Thoracic aorta (tissue), 2 donors: Measurements from ENCODE around the gene VWA2. TPM values are rescaled to one million over a fixed set of nuclear protein-coding genes. Genes with fewer than 3 reads are reported as not detected.

Source experiments
- ATAC-seq: fragments of 150-250 bp; one replicate; pipeline ENCODE4 v1.8.0; 2017; ENCODE audit warnings: low read depth; ENCODE audit not compliant: insufficient number of reproducible peaks, low FRiP score
- DNase-seq: peaks from one replicate; pipeline ENCODE4 v3.0.0-alpha.2; 2020; ENCODE audit warnings: low spot score
- H3K27ac ChIP-seq, 2 donors: fragments of 200-600 bp; sonication (generic); 1 replicate in 1 of 2; 2 replicates in 1 of 2; pipeline ENCODE4 v1.5.1; 2016; ENCODE audit warnings: mild to moderate bottlenecking in 2 of 2, moderate library complexity in 2 of 2
- H3K27me3 ChIP-seq: fragments of 200-600 bp; sonication (generic); replicated peaks from 2 replicates; pipeline ENCODE4 v1.6.0; 2016; ENCODE audit warnings: mild to moderate bottlenecking; ENCODE audit not compliant: insufficient read depth
- H3K36me3 ChIP-seq: fragments of 200-600 bp; sonication (generic); one replicate; pipeline ENCODE4 v1.5.1; 2016
- H3K4me1 ChIP-seq, 2 donors: fragments of 200-600 bp; sonication (generic); 1 replicate in 1 of 2; 2 replicates in 1 of 2; pipeline versions ENCODE4 v1.5.1 to v1.6.0; 2016; ENCODE audit warnings: low read depth in 2 of 2, mild to moderate bottlenecking in 1 of 2; ENCODE audit not compliant: control insufficient read depth in 1 of 2
- H3K4me3 ChIP-seq: fragments of 200-600 bp; sonication (generic); 2 replicates; pipeline ENCODE4 v1.5.1; 2016; ENCODE audit warnings: mild to moderate bottlenecking
- H3K9me3 ChIP-seq: fragments of 200-600 bp; sonication (generic); 2 replicates; pipeline ENCODE4 v1.5.1; 2016
- total RNA-seq, 2 donors: library from RNA; depleted of rRNA; stranded (reverse); fragments of >200 nt; gene quantifications; one replicate each; pipeline versions ENCODE4 v1.1.0 to v1.2.3, GENCODE V29; 2016
- TF ChIP-seq, protein P1 (sequence below): fragments of 200-600 bp; sonication (generic); IDR thresholded peaks from one replicate; pipeline ENCODE4 v1.5.1; 2019; ENCODE audit warnings: antibody characterized with exemption

Gene VWA2
- total RNA-seq, 2 donors from 2014 or later: 0.28 TPM; not detected in 1

DNA sequence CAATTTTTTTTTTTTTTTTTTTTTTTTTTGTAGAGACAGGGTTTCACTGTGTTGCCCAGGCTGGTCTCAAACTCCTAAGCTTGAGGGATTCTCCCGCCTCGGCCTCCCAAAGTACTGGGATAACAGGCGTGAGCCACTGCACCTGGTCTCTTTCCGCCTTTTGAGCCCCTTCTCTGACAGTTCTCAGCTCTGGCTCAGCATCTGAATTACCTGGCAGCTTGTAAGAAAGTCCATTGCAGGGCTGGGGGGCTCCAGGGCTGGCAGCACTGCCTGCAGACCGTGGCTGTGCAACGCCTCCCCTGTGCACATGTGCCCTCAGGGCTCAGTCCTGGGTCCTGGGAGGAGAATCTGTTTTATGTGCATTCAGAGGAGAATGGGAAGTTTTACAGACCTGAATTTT lies 37.6 kb downstream of the VWA2 start:
- ATAC-seq: no peak
- H3K36me3 ChIP-seq: no peaks in the 10 kb centered on the region
- DNase-seq: no peak
- no peaks in the 10 kb centered on the region for H3K27me3 ChIP-seq
- no peak overlapping the region for H3K4me3 ChIP-seq
- no peak overlapping the region for H3K27ac ChIP-seq
- H3K4me1 ChIP-seq: peaks cover 0 to 5% of the 10 kb centered on the region in 2 donors
- TF ChIP-seq, protein P1, sequence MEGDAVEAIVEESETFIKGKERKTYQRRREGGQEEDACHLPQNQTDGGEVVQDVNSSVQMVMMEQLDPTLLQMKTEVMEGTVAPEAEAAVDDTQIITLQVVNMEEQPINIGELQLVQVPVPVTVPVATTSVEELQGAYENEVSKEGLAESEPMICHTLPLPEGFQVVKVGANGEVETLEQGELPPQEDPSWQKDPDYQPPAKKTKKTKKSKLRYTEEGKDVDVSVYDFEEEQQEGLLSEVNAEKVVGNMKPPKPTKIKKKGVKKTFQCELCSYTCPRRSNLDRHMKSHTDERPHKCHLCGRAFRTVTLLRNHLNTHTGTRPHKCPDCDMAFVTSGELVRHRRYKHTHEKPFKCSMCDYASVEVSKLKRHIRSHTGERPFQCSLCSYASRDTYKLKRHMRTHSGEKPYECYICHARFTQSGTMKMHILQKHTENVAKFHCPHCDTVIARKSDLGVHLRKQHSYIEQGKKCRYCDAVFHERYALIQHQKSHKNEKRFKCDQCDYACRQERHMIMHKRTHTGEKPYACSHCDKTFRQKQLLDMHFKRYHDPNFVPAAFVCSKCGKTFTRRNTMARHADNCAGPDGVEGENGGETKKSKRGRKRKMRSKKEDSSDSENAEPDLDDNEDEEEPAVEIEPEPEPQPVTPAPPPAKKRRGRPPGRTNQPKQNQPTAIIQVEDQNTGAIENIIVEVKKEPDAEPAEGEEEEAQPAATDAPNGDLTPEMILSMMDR: no peak
- no peaks in the 10 kb centered on the region for H3K9me3 ChIP-seq

DNA sequence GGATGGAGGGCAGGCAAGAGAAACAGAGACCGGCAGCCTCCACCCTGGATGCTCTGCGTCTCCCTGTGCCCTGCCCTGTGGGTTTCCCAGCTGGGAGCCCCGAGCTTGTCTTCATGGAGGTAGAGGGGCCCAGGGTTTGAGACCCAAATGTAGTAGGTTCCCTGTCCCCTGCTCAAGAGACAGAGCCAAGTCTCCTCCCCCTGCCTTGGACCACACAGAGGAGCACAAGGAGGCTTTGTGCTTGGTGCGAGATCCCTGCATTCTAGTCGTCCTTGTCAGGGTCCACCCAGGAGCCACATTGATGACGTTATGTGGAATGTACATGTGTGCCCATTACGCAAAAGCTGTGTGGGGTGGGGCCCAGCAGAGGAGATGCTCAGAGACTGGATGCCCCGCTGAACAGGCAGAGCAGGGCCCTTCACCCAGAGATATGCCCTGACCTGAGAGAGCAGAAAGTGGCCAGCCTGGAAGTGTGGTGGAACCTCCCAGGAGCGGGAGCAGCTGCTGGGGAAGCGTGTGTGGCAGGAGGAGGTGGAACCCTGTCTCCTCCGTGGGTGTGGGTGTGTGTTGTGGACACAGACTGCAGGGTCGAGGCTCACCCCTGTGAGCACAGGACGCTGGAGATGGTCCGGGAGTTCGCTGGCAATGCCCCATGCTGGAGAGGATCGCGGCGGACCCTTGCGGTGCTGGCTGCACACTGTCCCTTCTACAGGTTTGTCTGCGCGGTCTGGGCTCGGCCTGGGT lies 39.3 kb downstream of the VWA2 start:
- no peaks in the 10 kb centered on the region for H3K27me3 ChIP-seq
- no peaks in the 10 kb centered on the region for H3K4me1 ChIP-seq
- no peak overlapping the region for H3K27ac ChIP-seq
- DNase-seq (no peak), ATAC-seq (peak; percentile 6)
- TF ChIP-seq, protein P1: no peak
- no peaks in the 10 kb centered on the region for H3K9me3 ChIP-seq
- no peak overlapping the region for H3K4me3 ChIP-seq
- no peaks in the 10 kb centered on the region for H3K36me3 ChIP-seq

DNA sequence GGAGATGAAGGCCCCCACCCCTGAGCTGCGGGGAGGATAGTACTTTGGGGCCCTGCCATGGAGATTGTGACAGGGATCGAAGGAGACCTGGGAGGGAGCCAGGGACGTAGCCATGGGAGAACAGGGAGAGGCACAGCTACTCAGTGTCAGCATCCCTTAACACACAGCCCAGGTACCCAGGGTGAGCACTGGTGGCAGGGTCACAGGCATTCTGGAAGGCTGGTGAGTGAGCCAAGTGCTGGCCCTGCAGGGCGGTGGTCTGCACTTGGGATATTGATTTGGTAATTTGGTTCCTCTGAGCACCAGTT lies 39.8 kb downstream of the VWA2 start:
- H3K9me3 ChIP-seq: no peaks in the 10 kb centered on the region
- TF ChIP-seq, protein P1: no peak
- no peaks in the 10 kb centered on the region for H3K4me1 ChIP-seq
- no peaks in the 10 kb centered on the region for H3K27me3 ChIP-seq
- ATAC-seq (no peak), DNase-seq (no peak)
- no peaks in the 10 kb centered on the region for H3K36me3 ChIP-seq
- no peak overlapping the region for H3K4me3 ChIP-seq
- no peak overlapping the region for H3K27ac ChIP-seq

DNA sequence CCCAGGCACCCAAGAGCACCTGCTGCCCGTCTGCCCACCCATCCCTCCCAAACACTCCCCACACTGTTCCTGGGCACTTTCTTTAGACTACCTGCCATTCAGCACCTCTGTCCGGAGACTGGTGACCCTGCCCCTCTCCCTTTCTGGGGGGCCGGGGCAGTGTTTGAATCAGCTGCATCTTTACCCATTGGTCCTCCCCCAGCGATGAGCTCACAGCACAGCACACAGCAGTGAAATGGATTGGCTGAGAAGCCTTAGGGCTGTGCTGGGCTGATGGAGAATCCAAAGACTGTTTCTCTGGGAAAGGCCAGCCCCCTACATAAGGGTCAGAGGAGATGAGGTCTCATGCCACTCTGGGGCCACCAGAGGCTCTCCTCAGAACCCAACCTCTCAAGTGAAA lies 40.2 kb downstream of the VWA2 start:
- Histone ChIP-seq H3K27me3 (no peaks in the 10 kb centered on the region), H3K36me3 (no peaks in the 10 kb centered on the region), H3K4me3 (no peak overlapping the region), H3K9me3 (no peaks in the 10 kb centered on the region), H3K4me1 (no peaks in the 10 kb centered on the region), H3K27ac (no peak overlapping the region)
- ATAC-seq (no peak), DNase-seq (no peak)
- TF ChIP-seq, protein P1: no peak

DNA sequence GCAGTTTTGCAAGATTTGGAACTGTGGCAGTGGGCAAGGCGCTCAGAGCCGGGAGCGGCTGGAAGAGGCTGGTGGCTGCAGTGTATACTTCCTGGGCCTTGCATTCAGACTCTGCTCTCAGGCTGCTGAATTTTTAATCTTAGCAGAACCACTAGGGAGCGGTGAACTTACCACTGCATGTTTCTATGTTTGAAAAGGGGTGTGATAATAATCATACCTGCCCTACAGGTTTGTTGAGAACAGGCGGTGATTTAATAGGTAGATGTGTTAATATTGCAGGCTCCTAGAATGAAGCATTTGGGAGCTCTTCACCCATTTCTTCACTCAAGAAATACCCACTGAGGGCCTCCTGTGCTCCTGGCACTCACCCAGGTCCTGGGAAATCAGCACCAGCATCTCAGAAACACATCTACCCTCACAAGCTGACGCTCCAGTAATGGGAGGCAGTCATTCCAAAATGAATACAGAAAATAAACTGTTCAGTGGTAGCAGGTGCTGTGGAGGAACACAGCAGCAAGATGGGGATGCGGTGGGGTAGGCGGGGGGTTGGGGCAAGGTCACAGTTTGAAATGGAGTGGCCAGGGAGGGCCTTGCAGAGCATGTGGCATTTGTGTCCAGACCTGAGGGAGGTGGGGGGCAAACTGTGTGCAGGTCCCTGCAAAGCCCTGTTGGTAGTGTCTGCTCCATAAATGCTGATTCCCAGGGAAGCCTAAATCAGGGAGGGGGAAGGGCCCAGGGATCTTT lies 41.0 kb downstream of the VWA2 start:
- no peak for DNase-seq
- H3K27me3 ChIP-seq: no peaks in the 10 kb centered on the region
- H3K27ac ChIP-seq: no peak overlapping the region
- H3K4me3 ChIP-seq: no peak overlapping the region
- H3K4me1 ChIP-seq: no peaks in the 10 kb centered on the region
- TF ChIP-seq, protein P1: no peak
- H3K36me3 ChIP-seq: no peaks in the 10 kb centered on the region
- no peak for ATAC-seq
- H3K9me3 ChIP-seq: no peaks in the 10 kb centered on the region
